HEK293 (cell line): ENCODE data around the gene DEFB132.

Experiments used
- GLI4 ChIP-seq: fragments of 450-650 bp; formaldehyde crosslinking; IDR thresholded peaks from 2 replicates; pipeline ENCODE4 v1.5.1; 2016; ENCODE audit warnings: missing biosample characterization, missing genetic modification characterization
- KLF7 ChIP-seq: fragments of 450-650 bp; formaldehyde crosslinking; IDR thresholded peaks from 2 replicates; pipeline ENCODE4 v1.5.1; 2016; ENCODE audit warnings: missing biosample characterization, missing genetic modification characterization, borderline replicate concordance
- OSR2 ChIP-seq: fragments of 450-650 bp; formaldehyde crosslinking; IDR thresholded peaks from 2 replicates; pipeline ENCODE4 v1.5.1; 2016; ENCODE audit warnings: missing biosample characterization, missing genetic modification characterization
- ZNF184 ChIP-seq: fragments of 450-650 bp; IDR thresholded peaks from 2 replicates; pipeline ENCODE4 v1.5.1; 2018; ENCODE audit warnings: missing biosample characterization, mild to moderate bottlenecking, missing genetic modification characterization
- ZNF202 ChIP-seq: fragments of 450-650 bp; formaldehyde crosslinking; IDR thresholded peaks from 2 replicates; pipeline ENCODE4 v1.5.1; 2016; ENCODE audit warnings: missing biosample characterization, missing genetic modification characterization, borderline replicate concordance
- ZNF23 ChIP-seq: fragments of 450-650 bp; formaldehyde crosslinking; IDR thresholded peaks from 2 replicates; pipeline ENCODE4 v1.5.1; 2016; ENCODE audit warnings: missing biosample characterization, missing genetic modification characterization, borderline replicate concordance
- ZNF341 ChIP-seq: fragments of 450-650 bp; formaldehyde crosslinking; IDR thresholded peaks from 2 replicates; pipeline ENCODE4; 2016; ENCODE audit warnings: low read depth, missing biosample characterization, missing genetic modification characterization
- ZNF391 ChIP-seq: fragments of 450-650 bp; formaldehyde crosslinking; IDR thresholded peaks from 2 replicates; pipeline ENCODE4 v1.5.1; 2016; ENCODE audit warnings: low read depth, missing biosample characterization, missing genetic modification characterization, borderline replicate concordance
- ZNF510 ChIP-seq: fragments of 450-650 bp; formaldehyde crosslinking; IDR thresholded peaks from 2 replicates; pipeline ENCODE4 v1.5.1; 2018; ENCODE audit warnings: mild to moderate bottlenecking, missing genetic modification characterization, missing biosample characterization; ENCODE audit not compliant: insufficient replicate concordance
- ZNF530 ChIP-seq: fragments of 450-650 bp; formaldehyde crosslinking; IDR thresholded peaks from 2 replicates; pipeline ENCODE4 v1.5.1; 2016; ENCODE audit warnings: low read depth, missing biosample characterization, missing genetic modification characterization
- ZNF629 ChIP-seq: fragments of 450-650 bp; formaldehyde crosslinking; IDR thresholded peaks from 2 replicates; pipeline ENCODE4 v1.5.1; 2017; ENCODE audit warnings: missing biosample characterization, missing genetic modification characterization
- ZSCAN30 ChIP-seq: fragments of 450-650 bp; IDR thresholded peaks from 2 replicates; pipeline ENCODE4 v1.5.1; 2018; ENCODE audit warnings: missing biosample characterization, mild to moderate bottlenecking, missing genetic modification characterization, moderate library complexity
- TF ChIP-seq, protein P1 (sequence below): fragments of 450-650 bp; formaldehyde crosslinking; IDR thresholded peaks from 2 replicates; pipeline ENCODE4 v1.5.1; 2016; ENCODE audit warnings: missing biosample characterization, missing genetic modification characterization
- TF ChIP-seq, protein P2 (sequence below): fragments of 450-650 bp; formaldehyde crosslinking; IDR thresholded peaks from 2 replicates; pipeline ENCODE4 v1.5.1; 2016; ENCODE audit warnings: missing biosample characterization, missing genetic modification characterization
- TF ChIP-seq, protein P3 (sequence below): fragments of 450-650 bp; formaldehyde crosslinking; conservative IDR thresholded peaks from 2 replicates; pipeline ENCODE4 v1.5.1; 2016; ENCODE audit warnings: low read depth, missing biosample characterization, missing genetic modification characterization
- TF ChIP-seq, protein P4 (sequence below): fragments of 450-650 bp; formaldehyde crosslinking; IDR thresholded peaks from 2 replicates; pipeline ENCODE4; 2016; ENCODE audit warnings: missing biosample characterization, missing genetic modification characterization
- TF ChIP-seq, protein P5 (sequence below): fragments of 450-650 bp; formaldehyde crosslinking; IDR thresholded peaks from 2 replicates; pipeline ENCODE4 v1.5.1; 2016; ENCODE audit warnings: missing biosample characterization, missing genetic modification characterization
- TF ChIP-seq, protein P6 (sequence below): fragments of 450-650 bp; formaldehyde crosslinking; IDR thresholded peaks from 2 replicates; pipeline ENCODE4 v1.5.1; 2016; ENCODE audit warnings: missing biosample characterization, missing genetic modification characterization
- TF ChIP-seq, protein P7 (sequence below): fragments of 450-650 bp; formaldehyde crosslinking; optimal IDR thresholded peaks from 2 replicates; pipeline ENCODE3; 2016; ENCODE audit warnings: missing biosample characterization, mild to moderate bottlenecking, missing genetic modification characterization

The DEFB132 gene

DNA sequence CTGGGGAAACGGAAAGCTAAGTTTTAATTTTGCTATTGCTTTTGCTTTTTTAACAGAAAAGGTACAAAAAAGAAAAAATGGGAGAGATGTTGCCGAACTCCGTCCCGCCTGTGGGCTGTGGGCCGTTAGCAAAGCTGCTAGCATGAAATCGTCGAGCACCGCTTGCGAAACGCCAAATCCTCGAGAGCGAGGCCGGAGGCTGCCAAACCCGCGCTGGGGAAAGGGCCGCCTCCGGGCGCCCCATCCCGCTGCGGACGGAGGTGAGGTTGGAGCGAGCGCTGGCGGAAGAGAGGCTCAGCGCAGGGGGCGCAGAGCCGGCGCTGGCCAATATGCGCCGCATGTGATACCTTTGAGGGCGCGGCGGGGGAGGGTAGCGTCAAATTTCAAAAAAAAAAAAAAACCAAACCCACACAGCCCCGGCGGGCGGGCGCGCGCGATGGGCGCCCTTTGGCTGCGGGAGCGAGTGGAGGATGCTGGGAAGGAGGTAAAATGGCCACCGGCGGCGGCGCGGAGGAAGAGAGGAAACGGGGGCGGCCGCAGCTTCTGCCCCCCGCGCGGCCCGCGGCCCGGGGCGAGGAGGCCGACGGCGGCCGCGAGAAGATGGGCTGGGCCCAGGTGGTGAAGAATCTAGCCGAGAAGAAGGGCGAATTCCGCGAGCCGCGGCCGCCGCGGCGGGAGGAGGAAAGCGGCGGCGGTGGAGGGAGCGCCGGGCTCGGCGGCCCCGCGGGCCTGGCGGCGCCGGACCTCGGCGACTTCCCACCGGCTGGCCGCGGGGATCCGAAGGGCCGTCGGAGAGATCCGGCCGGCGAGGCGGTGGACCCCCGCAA is 39.8 kb downstream of the DEFB132 start, which contains the start of gene ZCCHC3 (continued):
- TF ChIP-seq, protein P1, sequence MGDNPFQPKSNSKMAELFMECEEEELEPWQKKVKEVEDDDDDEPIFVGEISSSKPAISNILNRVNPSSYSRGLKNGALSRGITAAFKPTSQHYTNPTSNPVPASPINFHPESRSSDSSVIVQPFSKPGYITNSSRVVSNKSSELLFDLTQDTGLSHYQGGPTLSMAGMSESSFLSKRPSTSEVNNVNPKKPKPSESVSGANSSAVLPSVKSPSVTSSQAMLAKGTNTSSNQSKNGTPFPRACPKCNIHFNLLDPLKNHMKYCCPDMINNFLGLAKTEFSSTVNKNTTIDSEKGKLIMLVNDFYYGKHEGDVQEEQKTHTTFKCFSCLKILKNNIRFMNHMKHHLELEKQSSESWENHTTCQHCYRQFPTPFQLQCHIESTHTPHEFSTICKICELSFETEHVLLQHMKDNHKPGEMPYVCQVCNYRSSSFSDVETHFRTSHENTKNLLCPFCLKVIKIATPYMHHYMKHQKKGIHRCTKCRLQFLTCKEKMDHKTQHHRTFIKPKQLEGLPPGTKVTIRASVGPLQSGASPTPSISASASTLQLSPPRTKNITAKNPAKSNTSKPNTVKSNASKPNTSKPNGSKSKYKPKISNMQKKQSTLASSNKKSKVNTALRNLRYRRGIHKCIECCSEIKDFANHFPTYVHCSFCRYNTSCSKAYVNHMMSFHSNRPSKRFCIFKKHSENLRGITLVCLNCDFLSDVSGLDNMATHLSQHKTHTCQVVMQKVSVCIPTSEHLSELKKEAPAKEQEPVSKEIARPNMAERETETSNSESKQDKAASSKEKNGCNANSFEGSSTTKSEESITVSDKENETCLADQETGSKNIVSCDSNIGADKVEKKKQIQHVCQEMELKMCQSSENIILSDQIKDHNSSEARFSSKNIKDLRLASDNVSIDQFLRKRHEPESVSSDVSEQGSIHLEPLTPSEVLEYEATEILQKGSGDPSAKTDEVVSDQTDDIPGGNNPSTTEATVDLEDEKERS, result 0 out of 2 replicates have a peak, but pooled peaks have one; percentile 10
- TF ChIP-seq, protein P2, sequence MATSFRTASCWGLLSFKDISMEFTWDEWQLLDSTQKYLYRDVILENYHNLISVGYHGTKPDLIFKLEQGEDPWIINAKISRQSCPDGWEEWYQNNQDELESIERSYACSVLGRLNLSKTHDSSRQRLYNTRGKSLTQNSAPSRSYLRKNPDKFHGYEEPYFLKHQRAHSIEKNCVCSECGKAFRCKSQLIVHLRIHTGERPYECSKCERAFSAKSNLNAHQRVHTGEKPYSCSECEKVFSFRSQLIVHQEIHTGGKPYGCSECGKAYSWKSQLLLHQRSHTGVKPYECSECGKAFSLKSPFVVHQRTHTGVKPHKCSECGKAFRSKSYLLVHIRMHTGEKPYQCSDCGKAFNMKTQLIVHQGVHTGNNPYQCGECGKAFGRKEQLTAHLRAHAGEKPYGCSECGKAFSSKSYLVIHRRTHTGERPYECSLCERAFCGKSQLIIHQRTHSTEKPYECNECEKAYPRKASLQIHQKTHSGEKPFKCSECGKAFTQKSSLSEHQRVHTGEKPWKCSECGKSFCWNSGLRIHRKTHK (tag by site-specific recombination), result no peak
- TF ChIP-seq ZNF202 (tag by site-specific recombination) (no peak), ZNF23 (tag by site-specific recombination) (no peak), ZNF391 (tag by site-specific recombination) (0 out of 2 replicates have a peak, but pooled peaks have one; percentile 77), KLF7 (peak; percentile 69; the same call in 1 of the 2 replicates), ZNF629 (peak; percentile 88), ZNF184 (tag by site-specific recombination) (peak; percentile 49; the same call in 1 of the 2 replicates), ZNF510 (tag by site-specific recombination) (no peak), OSR2 (tag by site-specific recombination) (peak; percentile 15; the same call in 1 of the 2 replicates), GLI4 (tag by site-specific recombination) (no peak), ZNF341 (tag by site-specific recombination) (peak; percentile 90), ZNF530 (tag by site-specific recombination) (no peak), ZSCAN30 (tag by site-specific recombination) (peak; percentile 57)
- TF ChIP-seq, protein P3, sequence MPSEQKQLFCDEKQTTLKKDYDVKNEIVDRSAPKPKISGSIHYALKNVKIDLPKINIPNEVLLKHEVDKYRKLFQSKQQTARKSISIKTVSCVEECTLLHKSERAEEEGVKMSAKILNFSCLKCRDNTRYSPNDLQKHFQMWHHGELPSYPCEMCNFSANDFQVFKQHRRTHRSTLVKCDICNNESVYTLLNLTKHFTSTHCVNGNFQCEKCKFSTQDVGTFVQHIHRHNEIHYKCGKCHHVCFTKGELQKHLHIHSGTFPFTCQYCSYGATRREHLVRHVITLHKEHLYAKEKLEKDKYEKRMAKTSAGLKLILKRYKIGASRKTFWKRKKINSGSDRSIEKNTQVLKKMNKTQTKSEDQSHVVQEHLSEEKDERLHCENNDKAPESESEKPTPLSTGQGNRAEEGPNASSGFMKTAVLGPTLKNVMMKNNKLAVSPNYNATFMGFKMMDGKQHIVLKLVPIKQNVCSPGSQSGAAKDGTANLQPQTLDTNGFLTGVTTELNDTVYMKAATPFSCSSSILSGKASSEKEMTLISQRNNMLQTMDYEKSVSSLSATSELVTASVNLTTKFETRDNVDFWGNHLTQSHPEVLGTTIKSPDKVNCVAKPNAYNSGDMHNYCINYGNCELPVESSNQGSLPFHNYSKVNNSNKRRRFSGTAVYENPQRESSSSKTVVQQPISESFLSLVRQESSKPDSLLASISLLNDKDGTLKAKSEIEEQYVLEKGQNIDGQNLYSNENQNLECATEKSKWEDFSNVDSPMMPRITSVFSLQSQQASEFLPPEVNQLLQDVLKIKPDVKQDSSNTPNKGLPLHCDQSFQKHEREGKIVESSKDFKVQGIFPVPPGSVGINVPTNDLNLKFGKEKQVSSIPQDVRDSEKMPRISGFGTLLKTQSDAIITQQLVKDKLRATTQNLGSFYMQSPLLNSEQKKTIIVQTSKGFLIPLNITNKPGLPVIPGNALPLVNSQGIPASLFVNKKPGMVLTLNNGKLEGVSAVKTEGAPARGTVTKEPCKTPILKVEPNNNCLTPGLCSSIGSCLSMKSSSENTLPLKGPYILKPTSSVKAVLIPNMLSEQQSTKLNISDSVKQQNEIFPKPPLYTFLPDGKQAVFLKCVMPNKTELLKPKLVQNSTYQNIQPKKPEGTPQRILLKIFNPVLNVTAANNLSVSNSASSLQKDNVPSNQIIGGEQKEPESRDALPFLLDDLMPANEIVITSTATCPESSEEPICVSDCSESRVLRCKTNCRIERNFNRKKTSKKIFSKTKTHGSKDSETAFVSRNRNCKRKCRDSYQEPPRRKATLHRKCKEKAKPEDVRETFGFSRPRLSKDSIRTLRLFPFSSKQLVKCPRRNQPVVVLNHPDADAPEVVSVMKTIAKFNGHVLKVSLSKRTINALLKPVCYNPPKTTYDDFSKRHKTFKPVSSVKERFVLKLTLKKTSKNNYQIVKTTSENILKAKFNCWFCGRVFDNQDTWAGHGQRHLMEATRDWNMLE, result no peak
- TF ChIP-seq, protein P4, sequence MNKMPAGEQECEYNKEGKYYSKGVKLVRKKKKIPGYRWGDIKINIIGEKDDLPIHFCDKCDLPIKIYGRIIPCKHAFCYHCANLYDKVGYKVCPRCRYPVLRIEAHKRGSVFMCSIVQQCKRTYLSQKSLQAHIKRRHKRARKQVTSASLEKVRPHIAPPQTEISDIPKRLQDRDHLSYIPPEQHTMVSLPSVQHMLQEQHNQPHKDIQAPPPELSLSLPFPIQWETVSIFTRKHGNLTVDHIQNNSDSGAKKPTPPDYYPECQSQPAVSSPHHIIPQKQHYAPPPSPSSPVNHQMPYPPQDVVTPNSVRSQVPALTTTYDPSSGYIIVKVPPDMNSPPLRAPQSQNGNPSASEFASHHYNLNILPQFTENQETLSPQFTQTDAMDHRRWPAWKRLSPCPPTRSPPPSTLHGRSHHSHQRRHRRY, result no peak
- TF ChIP-seq, protein P5, sequence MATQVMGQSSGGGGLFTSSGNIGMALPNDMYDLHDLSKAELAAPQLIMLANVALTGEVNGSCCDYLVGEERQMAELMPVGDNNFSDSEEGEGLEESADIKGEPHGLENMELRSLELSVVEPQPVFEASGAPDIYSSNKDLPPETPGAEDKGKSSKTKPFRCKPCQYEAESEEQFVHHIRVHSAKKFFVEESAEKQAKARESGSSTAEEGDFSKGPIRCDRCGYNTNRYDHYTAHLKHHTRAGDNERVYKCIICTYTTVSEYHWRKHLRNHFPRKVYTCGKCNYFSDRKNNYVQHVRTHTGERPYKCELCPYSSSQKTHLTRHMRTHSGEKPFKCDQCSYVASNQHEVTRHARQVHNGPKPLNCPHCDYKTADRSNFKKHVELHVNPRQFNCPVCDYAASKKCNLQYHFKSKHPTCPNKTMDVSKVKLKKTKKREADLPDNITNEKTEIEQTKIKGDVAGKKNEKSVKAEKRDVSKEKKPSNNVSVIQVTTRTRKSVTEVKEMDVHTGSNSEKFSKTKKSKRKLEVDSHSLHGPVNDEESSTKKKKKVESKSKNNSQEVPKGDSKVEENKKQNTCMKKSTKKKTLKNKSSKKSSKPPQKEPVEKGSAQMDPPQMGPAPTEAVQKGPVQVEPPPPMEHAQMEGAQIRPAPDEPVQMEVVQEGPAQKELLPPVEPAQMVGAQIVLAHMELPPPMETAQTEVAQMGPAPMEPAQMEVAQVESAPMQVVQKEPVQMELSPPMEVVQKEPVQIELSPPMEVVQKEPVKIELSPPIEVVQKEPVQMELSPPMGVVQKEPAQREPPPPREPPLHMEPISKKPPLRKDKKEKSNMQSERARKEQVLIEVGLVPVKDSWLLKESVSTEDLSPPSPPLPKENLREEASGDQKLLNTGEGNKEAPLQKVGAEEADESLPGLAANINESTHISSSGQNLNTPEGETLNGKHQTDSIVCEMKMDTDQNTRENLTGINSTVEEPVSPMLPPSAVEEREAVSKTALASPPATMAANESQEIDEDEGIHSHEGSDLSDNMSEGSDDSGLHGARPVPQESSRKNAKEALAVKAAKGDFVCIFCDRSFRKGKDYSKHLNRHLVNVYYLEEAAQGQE (tag by site-specific recombination), result 0 out of 2 replicates have a peak, but pooled peaks have one; percentile 31
- TF ChIP-seq, protein P6, sequence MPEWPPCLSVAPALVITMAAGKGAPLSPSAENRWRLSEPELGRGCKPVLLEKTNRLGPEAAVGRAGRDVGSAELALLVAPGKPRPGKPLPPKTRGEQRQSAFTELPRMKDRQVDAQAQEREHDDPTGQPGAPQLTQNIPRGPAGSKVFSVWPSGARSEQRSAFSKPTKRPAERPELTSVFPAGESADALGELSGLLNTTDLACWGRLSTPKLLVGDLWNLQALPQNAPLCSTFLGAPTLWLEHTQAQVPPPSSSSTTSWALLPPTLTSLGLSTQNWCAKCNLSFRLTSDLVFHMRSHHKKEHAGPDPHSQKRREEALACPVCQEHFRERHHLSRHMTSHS (tag by site-specific recombination), result no peak
- TF ChIP-seq, protein P7, sequence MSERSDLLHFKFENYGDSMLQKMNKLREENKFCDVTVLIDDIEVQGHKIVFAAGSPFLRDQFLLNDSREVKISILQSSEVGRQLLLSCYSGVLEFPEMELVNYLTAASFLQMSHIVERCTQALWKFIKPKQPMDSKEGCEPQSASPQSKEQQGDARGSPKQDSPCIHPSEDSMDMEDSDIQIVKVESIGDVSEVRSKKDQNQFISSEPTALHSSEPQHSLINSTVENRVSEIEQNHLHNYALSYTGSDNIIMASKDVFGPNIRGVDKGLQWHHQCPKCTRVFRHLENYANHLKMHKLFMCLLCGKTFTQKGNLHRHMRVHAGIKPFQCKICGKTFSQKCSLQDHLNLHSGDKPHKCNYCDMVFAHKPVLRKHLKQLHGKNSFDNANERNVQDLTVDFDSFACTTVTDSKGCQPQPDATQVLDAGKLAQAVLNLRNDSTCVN (tag by site-specific recombination), result peak; percentile 91
